ENCODE results near the gene ZNF764. TPM values are rescaled to one million over a fixed set of nuclear protein-coding genes. Genes with fewer than 3 reads are reported as not detected.

ZNF764 gene
- total and polyA plus RNA-seq, 9 of the 15 experiments (the other 6 are each of a cell fraction or from before 2014, with no cell fraction given), result 0.69 to 10.1 (median 4.1) TPM

GRCh38 chr16:30559690-30560089, 1.5 kb upstream of the ZNF764 start:
- Histone ChIP-seq H2AFZ (ENCODE audit: low read depth, low read length) (peak overlapping the region; percentile 89; the same call in 1 of the 2 replicates), H3K4me2 (ENCODE audit: insufficient read depth, low read length) (no peak overlapping the region), H4K20me1 (replicated peaks; ENCODE audit: control insufficient read depth, insufficient read depth, low read length) (no peaks in the 10 kb centered on the region), H3K9ac (ENCODE audit: insufficient read depth in 1 of 2, low read depth in 2 of 2, low read length in 2 of 2) (no peak overlapping the region; a peak in 2 of 4 replicates), H3K36me3 (ENCODE audit: control insufficient read depth, insufficient read depth, low read length) (peaks cover 17% of the 10 kb centered on the region; the same call in 1 of the 3 replicates), H3K9me3 (replicated peaks; ENCODE audit: control insufficient read depth, insufficient read depth, low read depth, low read length) (no peaks in the 10 kb centered on the region; the same call in 1 of the 2 replicates), H3K79me2 (ENCODE audit: control insufficient read depth, insufficient read depth, low read length) (peaks cover 21% of the 10 kb centered on the region), H3K27ac (ENCODE audit: extremely low read depth, low read depth, low read length) (no peak overlapping the region), H3K9me1 (ENCODE audit: control insufficient read depth, insufficient read depth, low read length) (no peaks in the 10 kb centered on the region), H3K27me3 (ENCODE audit: control insufficient read depth in 2 of 2, insufficient read depth in 2 of 2, low read length in 2 of 2) (no peaks in the 10 kb centered on the region), H3K4me1 (replicated peaks in 1 of 2; ENCODE audit: control insufficient read depth in 2 of 2, insufficient read depth in 2 of 2, low read length in 2 of 2) (peaks cover 13 to 54% of the 10 kb centered on the region in 2 experiments; a peak in 4 of 5 replicates), H3K4me3 (no peak overlapping the region)
- BruUV-seq (replicated peaks), result no TSS peak
- in situ Hi-C loops (cut with MboI) (no loop called here), intact Hi-C loops (cut with micrococcal nuclease) (no loop called here)
- FAIRE-seq (no peak), ATAC-seq (no peak), DNase-seq (ENCODE audit: extremely low read depth in 1 of 4, low spot score in 3 of 4) (no peak)
- TF ChIP-seq ZFX (CRISPR knock-in tag; IDR thresholded peaks at IDR 0.05) (peak; percentile 17; the same call in 1 of the 2 replicates), ZKSCAN8 (CRISPR knock-in tag; IDR thresholded peaks at IDR 0.05) (no peak), KDM1A (IDR thresholded peaks at IDR 0.05) (peak in 1 of 2 experiments; percentile 43; a peak in 1 of 4 replicates), NR2C1 (IDR thresholded peaks at IDR 0.05) (no peak; the same call in 1 of the 2 replicates), NR2C1 (tag; IDR thresholded peaks at IDR 0.05) (peak; percentile 43)
- CTCF ChIA-PET (ENCODE audit: low intra/inter-chr PET ratio), result no interaction called here
- POLR2A ChIA-PET, result interaction anchor here (0.5 to 2.9 kb wide), 4 partner anchors 11 to 900 kb away, joined by 3 to 27 read pairs (median 3); partner anchors contain the start of gene ZNF688
- WGBS (ENCODE audit: insufficient coverage, low coverage, missing lambda C conversion rate), result 73% methylated on average over 6 of the region's 6 CpGs

Data from K562 (cell line).